Stomach (tissue), 9 donors: ENCODE measurements around the gene BUB1. TPM values are rescaled to one million over a fixed set of nuclear protein-coding genes. Genes with fewer than 3 reads are reported as not detected.

Source experiments
- DNase-seq, 2 donors: peaks; one replicate each; pipeline versions ENCODE4 v3.0.0 to v3.0.0-alpha.2; 2013 to 2019
- H3K27ac ChIP-seq, 5 donors: fragments of 200-600 bp in 4 of 5; sonication (generic) in 4 of 5; one replicate each; pipeline ENCODE4 v1.5.1; 2013 to 2019; ENCODE audit warnings: mild to moderate bottlenecking in 1 of 5, moderate library complexity in 1 of 5
- H3K27me3 ChIP-seq, 3 donors: fragments of 200-600 bp; sonication (generic); one replicate each; pipeline ENCODE4 v1.5.1; 2017 to 2019; ENCODE audit warnings: mixed run types in 1 of 3
- H3K36me3 ChIP-seq, 4 donors: fragments of 200-600 bp; sonication (generic); 1 replicate in 3 of 4; 2 replicates in 1 of 4; pipeline ENCODE4 v1.5.1; 2016 to 2019
- H3K4me1 ChIP-seq, 4 donors: fragments of 200-600 bp; sonication (generic); one replicate each; pipeline ENCODE4 v1.5.1; 2016 to 2019
- H3K4me3 ChIP-seq, 4 donors: fragments of 200-600 bp; sonication (generic) in 3 of 4; one replicate each; pipeline ENCODE4 v1.5.1; 2016 to 2019; ENCODE audit warnings: mild to moderate bottlenecking in 1 of 4
- H3K9me3 ChIP-seq, 4 donors: fragments of 200-600 bp; sonication (generic); one replicate each; pipeline ENCODE4 v1.5.1; 2016 to 2019
- CTCF ChIP-seq, 7 experiments: fragments of 450-650 bp in 4 of 7; fragments of 200-600 bp in 3 of 7; sonication (generic) in 3 of 7; IDR thresholded peaks; one replicate each; pipeline ENCODE4 v1.5.1; 2016 to 2019; ENCODE audit warnings: antibody characterized with exemption in 7 of 7, control low read depth in 2 of 7, mild to moderate bottlenecking in 1 of 7
- EP300 ChIP-seq: sonication (generic); formaldehyde crosslinking; IDR thresholded peaks from one replicate; pipeline ENCODE4 v1.6.1; 2017; ENCODE audit warnings: antibody characterized with exemption
- POLR2A ChIP-seq, 4 donors: fragments of 450-650 bp; IDR thresholded peaks; one replicate each; pipeline ENCODE4 v1.6.1; 2016; ENCODE audit warnings: antibody characterized with exemption in 4 of 4, control low read depth in 2 of 4, mild to moderate bottlenecking in 1 of 4, moderate library complexity in 1 of 4
- POLR2AphosphoS5 ChIP-seq, 3 donors: sonication (generic); formaldehyde crosslinking; IDR thresholded peaks; one replicate each; pipeline ENCODE4 v1.6.1; 2016; ENCODE audit warnings: antibody characterized with exemption in 3 of 3
- WGBS, 5 donors: extraction: QIAGEN DNeasy Blood & Tissue Kit in 3 of 5; methylation state at CpG; one replicate each; pipeline versions ENCODE4 v1.1.5 to v1.1.7; 2013 to 2018; 5-methylcytosine and 5-hydroxymethylcytosine counted together
- intact Hi-C: fragments of 100-400 bp; cut with DNase I; formaldehyde crosslinking; loops from one replicate; pipeline ENCODE4 v1.15.1; 2023; ENCODE audit warnings: low total_unique reads
- polyA plus RNA-seq, 3 donors: library from polyadenylated mRNA; stranded (reverse); fragments of 200-250 nt; gene quantifications; one replicate each; pipeline ENCODE4 v1.2.3, GENCODE V29; 2013
- total RNA-seq, 5 donors: library from RNA; depleted of rRNA; stranded (reverse); fragments of >200 nt; gene quantifications; one replicate each; pipeline versions ENCODE4 v1.1.0 to v1.2.3, GENCODE V29; 2014 to 2016
- donor health status: healthy with polysubstance abuse.
- donor health status: Bipolar disorder and iron deficiency.
- donor health status: healthy.

The BUB1 gene
- total and polyA plus RNA-seq, 8 donors, result 0.29 to 11.1 (median 2.5) TPM

GRCh38 chr2:110717734-110718133 is 39.9 kb upstream of the BUB1 start:
- WGBS, 5 donors, result 42 to 73% (median 66%) methylated on average over 4 of the region's 4 CpGs
- H3K27me3 ChIP-seq, result no peaks in the 10 kb centered on the region

GRCh38 chr2:110716959-110717645 is 39.2 kb upstream of the BUB1 start:
- no peak for TF ChIP-seq EP300
- no peak for TF ChIP-seq CTCF (IDR thresholded peaks at IDR 0.05)
- no peak for TF ChIP-seq POLR2A (IDR thresholded peaks at IDR 0.05)
- TF ChIP-seq POLR2AphosphoS5 (IDR thresholded peaks at IDR 0.05), result peak in 1 of 3 donors; percentile 32
- DNase-seq, result peak in 1 of 2 donors; percentile 15
- 46 to 68% (median 53%) methylated on average over 3 of the region's 3 CpGs for WGBS, 5 donors
- Histone ChIP-seq H3K9me3 (no peaks in the 10 kb centered on the region), H3K27ac (no peak overlapping the region), H3K4me1 (peaks cover 0 to 12% (median 4%) of the 10 kb centered on the region in 4 donors), H3K36me3 (no peaks in the 10 kb centered on the region), H3K4me3 (no peak overlapping the region), H3K27me3 (no peaks in the 10 kb centered on the region)
- intact Hi-C loops, result no loop called here

More at GRCh38 chr2:110717734-110718133, 39.9 kb upstream of the BUB1 start:
- intact Hi-C loops, result no loop called here
- H3K36me3 ChIP-seq, result no peaks in the 10 kb centered on the region
- no peak overlapping the region for H3K27ac ChIP-seq
- H3K4me3 ChIP-seq, result no peak overlapping the region
- peak in 1 of 2 donors; percentile 55 for DNase-seq
- peaks cover 0 to 12% (median 4%) of the 10 kb centered on the region in 4 donors for H3K4me1 ChIP-seq
- no peaks in the 10 kb centered on the region for H3K9me3 ChIP-seq
- no peak for TF ChIP-seq CTCF (IDR thresholded peaks at IDR 0.05)
- TF ChIP-seq POLR2AphosphoS5 (IDR thresholded peaks at IDR 0.05), result no peak
- TF ChIP-seq POLR2A (IDR thresholded peaks at IDR 0.05), result no peak
- TF ChIP-seq EP300, result no peak

GRCh38 chr2:110714452-110715224 is 36.8 kb upstream of the BUB1 start:
- Histone ChIP-seq H3K9me3 (no peaks in the 10 kb centered on the region), H3K4me3 (no peak overlapping the region), H3K4me1 (peaks cover 0 to 12% (median 4%) of the 10 kb centered on the region in 4 donors), H3K36me3 (no peaks in the 10 kb centered on the region), H3K27me3 (peaks cover 0 to 11% (median 0%) of the 10 kb centered on the region in 3 donors), H3K27ac (no peak overlapping the region)
- intact Hi-C loops, result no loop called here
- WGBS, 5 donors, result 55 to 67% (median 64%) methylated on average over 6 of the region's 6 CpGs
- no peak for TF ChIP-seq POLR2A (IDR thresholded peaks at IDR 0.05)
- TF ChIP-seq POLR2AphosphoS5 (IDR thresholded peaks at IDR 0.05), result no peak
- no peak for TF ChIP-seq CTCF (IDR thresholded peaks at IDR 0.05)
- no peak for TF ChIP-seq EP300
- DNase-seq, result no peak

DNA sequence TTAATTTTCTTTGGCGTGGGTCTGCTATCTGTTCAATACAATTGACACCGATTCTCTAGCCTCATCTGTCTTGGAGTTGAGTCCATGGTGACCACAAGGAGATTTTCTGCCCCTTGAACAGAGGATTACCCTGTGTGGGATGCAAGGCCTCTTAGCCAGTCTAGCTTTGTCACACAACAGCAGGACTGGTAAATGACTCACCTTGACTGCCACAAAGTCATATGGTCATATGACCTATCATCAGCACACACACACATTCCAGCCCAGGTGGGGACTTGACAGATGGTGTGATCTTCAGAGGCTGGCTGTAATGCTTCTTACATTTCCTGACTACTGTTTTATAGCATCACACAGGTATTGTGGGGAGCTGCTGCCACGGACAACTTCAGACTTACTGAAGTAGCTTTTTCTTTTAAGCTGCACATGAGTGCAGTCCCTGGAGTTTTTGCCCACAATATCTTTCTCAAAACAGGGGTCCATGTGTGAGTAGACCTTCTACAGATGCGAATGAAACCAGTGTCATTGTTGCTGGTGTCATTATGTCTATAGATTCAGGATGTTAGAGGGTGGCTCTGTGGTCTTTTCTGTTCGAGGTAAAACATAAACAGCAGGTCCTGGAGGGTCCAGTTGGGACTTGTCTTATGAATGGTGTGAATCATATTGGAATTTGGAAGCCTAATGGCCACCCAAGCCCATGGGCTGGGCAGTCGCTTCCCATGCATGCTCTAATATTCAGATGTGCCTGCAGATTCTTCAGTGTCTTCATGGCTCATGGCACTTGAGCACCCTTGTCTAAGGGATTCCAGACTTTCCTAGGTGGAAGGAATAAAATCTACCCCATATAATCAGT is 35.9 kb upstream of the BUB1 start:
- WGBS, 5 donors, result 78 to 85% (median 83%) methylated on average over 6 of the region's 6 CpGs
- no peak overlapping the region for H3K27ac ChIP-seq
- DNase-seq, result peak in 1 of 2 donors; percentile 32
- H3K27me3 ChIP-seq, result peaks cover 0 to 15% (median 0%) of the 10 kb centered on the region in 3 donors
- H3K36me3 ChIP-seq, result no peaks in the 10 kb centered on the region
- TF ChIP-seq EP300 (no peak), CTCF (IDR thresholded peaks at IDR 0.05) (no peak), POLR2A (IDR thresholded peaks at IDR 0.05) (no peak), POLR2AphosphoS5 (IDR thresholded peaks at IDR 0.05) (no peak)
- H3K4me1 ChIP-seq, result peaks cover 0 to 12% (median 4%) of the 10 kb centered on the region in 4 donors
- H3K4me3 ChIP-seq, result no peak overlapping the region
- no peaks in the 10 kb centered on the region for H3K9me3 ChIP-seq
- intact Hi-C loops, result no loop called here
